Measurements from ENCODE around the gene TBC1D5. TPM values are rescaled to one million over a fixed set of nuclear protein-coding genes. Genes with fewer than 3 reads are reported as not detected.
"Not testable (repeated sequence)": the region's sequence is repeated elsewhere in the genome, so short reads cannot be mapped to it uniquely, and the experiment has no call there.

TBC1D5 gene, protein sequence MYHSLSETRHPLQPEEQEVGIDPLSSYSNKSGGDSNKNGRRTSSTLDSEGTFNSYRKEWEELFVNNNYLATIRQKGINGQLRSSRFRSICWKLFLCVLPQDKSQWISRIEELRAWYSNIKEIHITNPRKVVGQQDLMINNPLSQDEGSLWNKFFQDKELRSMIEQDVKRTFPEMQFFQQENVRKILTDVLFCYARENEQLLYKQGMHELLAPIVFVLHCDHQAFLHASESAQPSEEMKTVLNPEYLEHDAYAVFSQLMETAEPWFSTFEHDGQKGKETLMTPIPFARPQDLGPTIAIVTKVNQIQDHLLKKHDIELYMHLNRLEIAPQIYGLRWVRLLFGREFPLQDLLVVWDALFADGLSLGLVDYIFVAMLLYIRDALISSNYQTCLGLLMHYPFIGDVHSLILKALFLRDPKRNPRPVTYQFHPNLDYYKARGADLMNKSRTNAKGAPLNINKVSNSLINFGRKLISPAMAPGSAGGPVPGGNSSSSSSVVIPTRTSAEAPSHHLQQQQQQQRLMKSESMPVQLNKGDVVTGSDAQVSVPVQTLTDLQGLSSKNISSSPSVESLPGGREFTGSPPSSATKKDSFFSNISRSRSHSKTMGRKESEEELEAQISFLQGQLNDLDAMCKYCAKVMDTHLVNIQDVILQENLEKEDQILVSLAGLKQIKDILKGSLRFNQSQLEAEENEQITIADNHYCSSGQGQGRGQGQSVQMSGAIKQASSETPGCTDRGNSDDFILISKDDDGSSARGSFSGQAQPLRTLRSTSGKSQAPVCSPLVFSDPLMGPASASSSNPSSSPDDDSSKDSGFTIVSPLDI
- polyA plus RNA-seq (ENCODE audit: insufficient read length in 3 of 3): 10 to 100 TPM; 49.9 to 51.9 (median 51.5) TPM
- long read RNA-seq, donor 1: 0 reads
- long read RNA-seq, donor 2: 0 reads
- long read RNA-seq, donor 3: 0 reads
- long read RNA-seq, donor 4: 0 reads
- long read RNA-seq, donor 5: 0 reads
- long read RNA-seq, donor 6, partial matches to known transcripts: 7 of 8 reads
- long read RNA-seq, donor 6, other reads (novel, unspliced or antisense): 0 of 8 reads
- long read RNA-seq, donor 7: 0 reads
- long read RNA-seq, donor 8: 0 reads
- long read RNA-seq, donor 9: 0 reads
- long read RNA-seq, donor 10: 0 reads
- long read RNA-seq, donor 11: 0 reads
- long read RNA-seq, donor 12: 0 reads
- long read RNA-seq, donor 13: 0 reads
- long read RNA-seq, donor 14: 0 reads
- long read RNA-seq, donor 15: 0 reads
- long read RNA-seq, donor 16, partial matches to known transcripts: 37 of 37 reads
- long read RNA-seq, donor 16, other reads (novel, unspliced or antisense): 0 of 37 reads

DNA sequence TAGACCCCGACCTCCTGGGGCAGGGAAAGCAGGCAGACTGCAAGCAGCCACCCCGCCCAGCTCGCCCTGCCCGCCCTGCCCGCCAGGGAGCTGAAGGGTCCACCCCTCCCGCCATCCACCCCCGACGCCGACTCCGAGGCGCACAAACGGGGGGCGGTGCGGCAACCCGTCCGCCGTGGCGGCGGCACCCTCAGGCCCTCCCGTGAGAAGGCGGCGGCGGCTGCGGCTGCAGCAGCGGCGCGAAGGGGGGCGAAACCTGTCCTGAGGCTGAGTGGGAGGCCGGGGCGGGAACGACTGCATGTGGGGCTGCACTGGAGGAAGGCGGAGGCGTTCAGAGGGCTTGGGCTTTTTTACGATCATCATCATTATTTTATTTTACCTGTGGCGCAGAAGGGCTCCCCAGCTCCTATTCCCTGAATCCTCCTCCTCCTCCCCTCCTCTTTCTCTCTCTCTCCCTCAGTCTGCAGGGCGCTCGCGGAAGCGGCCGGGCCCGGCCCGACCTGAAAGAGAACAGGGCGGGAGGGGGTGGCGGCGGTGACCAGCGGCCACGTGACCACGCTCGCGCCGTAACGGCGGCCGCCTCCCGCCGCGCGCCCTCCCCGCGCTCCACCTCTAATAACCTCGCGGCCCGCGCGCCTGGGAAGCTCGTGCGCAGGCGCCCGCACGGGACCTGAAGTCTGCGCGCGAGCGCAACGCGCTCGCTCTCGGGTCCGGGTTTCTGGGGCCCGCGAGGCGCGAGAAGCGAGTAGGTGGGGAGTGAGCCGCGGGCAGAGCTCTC, at the start of gene TBC1D5:
Gene TBC1D5, minus strand, starts transcription at position 530 of the 778 bp plus-strand sequence. CDS start 234,061 bp downstream, outside the sequence.
- peak; percentile 61 to 97 (median 94) for DNase-seq (ENCODE audit: extremely low read depth in 1 of 11, low read depth in 9 of 11, low spot score in 4 of 11)

DNA sequence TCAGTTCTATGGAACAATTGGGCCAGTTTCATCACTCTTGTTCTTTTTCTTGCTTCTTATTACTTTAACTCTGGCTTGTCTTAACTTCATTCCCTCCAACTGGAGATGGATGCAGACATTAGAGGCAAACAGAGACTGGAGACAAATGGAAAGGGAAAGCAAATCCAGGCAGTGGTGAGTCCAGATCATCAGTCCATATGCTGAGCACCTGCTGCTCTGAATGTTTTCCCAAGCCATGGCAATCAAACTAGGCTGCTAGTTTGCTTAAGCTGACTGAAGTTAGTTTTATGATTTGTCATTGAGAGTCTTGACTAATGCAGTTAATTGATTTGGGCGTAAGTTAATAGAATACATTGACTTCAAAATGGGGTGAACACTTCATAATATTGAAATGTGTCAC, 41.0 kb upstream of the TBC1D5 start:
- DNase-seq (ENCODE audit: extremely low read depth in 1 of 11, low read depth in 9 of 11, low spot score in 4 of 11): no peak

DNA sequence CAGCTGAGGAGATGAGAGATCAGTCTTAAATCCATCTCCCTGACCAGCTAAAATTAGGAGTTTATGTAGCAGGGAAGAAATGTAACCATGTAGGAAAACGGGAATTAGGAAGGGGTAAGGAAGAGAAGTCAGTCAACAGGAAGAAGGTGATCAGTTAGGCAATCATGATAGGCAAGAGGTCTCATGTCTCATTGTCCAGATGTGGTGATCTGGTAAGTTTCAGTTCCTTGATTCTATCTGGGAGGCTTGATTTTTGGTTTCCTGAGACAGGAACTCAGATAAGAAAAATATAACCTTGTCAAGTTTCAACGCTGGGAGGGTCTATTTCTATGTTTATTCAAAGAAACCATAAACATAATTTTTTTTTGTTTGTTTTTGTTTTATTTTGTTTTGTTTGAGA, 40.3 kb upstream of the TBC1D5 start:
- no peak for DNase-seq (ENCODE audit: extremely low read depth in 1 of 11, low read depth in 9 of 11, low spot score in 4 of 11)

DNA sequence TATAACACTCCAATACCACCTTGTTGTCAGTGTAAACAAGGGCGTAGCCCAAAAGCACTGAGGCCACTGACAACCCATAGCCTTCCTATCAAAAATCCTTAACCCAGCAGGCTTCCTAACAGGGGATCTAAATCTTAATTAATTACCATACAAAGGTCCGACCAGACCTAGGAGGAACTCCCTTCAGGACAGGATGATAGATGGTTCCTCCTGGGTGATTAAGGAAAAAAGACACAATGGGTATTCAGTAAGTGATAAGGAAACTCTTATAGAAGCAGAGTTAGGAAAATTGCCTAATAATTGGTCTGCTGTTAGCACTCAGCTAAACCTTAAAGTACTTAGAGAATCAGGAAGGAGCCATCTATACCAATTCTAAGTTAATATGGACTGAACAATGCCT, 37.9 kb upstream of the TBC1D5 start:
- DNase-seq (ENCODE audit: extremely low read depth in 1 of 11, low read depth in 9 of 11, low spot score in 4 of 11): not testable (repeated sequence)

DNA sequence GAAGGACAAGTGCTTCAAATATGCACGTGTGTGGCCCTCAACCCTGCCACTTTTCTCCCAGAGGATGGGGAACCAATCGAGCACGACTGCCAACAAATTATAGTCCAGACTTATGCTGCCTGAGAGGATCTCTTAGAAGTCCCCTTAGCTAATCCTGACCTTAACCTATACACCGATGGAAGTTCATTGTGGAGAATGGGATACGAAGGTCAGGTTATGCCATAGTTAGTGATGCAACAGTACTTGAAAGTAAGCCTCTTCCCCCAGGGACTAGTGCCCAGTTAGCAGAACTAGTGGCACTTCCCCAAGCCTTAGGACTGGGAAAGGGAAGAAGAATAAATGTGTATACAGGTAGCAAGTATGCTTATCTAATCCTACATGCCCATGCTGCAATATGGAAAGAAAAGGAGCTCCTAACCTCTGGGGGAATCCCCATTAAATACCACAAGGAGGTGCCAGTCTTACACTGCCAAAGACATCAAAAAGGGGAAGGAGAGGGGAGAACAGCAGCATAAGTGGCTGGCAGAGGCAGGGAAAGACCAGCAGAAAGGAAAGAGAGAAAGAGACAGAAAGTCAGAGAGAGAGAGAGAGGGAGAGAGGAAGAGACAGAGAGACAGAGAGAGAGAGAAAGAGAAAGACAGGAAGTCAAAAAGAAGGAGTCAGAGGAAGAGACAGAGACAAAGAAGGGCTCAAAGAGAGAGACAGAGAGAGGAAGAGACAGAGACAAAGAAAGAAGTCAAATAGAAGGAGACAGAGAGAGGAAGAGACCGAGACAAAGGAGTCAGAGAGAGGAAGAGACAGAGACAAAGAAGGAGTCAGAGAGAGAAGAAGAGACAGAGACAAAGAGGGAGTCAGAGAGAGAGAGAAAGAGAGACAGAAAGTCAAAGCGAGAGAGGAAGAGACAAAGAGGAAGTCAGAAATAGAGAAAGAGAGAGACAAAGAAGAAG, 37.1 kb upstream of the TBC1D5 start:
- not testable (repeated sequence) for DNase-seq (ENCODE audit: extremely low read depth in 1 of 11, low read depth in 9 of 11, low spot score in 4 of 11)

DNA sequence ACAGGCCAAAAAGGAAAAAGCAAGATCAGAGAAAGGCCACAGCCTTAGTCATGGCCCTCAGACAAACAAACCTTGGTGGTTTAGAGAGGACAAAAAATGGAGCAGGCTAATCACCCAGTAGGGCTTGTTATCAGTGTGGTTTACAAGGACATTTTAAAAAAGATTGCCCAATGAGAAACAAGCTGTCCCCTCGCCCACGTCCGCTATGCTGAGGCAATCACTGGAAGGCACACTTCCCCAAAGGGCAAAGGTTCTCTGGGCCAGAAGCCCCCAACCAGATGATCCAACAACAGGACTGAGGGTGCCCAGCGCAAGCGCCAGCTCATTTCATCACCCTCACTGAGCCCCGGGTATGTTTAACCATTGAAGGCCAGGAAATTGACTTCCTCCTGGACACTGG, 34.9 kb upstream of the TBC1D5 start:
- not testable (repeated sequence) for DNase-seq (ENCODE audit: extremely low read depth in 1 of 11, low read depth in 9 of 11, low spot score in 4 of 11)

DNA sequence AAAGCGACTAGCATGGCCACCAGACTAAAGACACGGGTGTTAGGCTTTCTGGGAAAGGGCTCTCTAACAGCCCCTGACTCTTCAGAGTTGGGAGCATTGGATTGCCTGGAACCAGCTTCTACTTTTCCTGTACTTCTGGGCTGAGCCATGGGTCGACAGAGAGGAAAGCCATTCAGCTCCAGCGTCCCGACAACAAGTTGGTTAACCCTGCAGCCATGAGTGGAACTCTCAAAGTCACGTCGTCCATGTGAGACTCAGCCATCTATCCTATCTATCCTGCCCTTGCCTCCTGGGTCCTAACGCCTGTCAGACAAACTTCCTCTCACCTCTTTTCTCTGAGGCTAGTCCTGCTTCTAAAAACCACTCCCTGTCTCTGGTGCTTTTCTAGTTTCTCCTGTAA, 32.6 kb upstream of the TBC1D5 start:
- no peak for DNase-seq (ENCODE audit: extremely low read depth in 1 of 11, low read depth in 9 of 11, low spot score in 4 of 11)

DNA sequence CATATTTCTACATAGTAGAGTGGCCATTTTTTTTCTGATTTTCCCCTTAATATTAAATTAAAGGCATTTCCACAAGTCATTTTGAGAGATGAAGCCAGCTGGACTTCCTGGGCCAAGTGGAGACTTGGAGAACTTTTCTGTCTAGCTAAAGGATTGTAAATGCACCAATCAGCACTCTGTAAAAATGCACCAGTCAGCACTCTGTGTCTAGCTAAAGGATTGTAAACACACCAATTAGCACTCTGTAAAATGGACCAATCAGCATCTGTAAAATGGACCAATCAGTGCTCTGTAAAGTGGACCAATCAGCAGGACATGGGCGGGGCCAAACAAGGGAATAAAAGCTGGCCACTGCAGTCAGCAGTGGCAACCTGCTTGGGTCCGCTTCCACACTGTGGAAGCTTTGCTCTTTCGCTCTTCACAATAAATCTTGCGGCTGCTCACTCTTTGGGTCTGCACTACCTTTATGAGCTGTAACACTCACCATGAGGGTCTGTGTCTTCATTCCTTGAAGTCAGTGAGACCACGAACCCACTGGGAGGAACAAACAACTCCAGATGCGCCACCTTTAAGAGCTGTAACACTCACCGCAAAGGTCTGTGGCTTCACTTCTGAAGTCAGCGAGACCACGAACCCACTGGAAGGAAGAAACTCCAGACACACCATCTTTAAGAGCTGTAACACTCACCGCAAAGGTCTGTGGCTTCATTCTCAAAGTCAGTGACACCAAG, 31.9 kb upstream of the TBC1D5 start:
- DNase-seq (ENCODE audit: extremely low read depth in 1 of 11, low read depth in 9 of 11, low spot score in 4 of 11): not testable (repeated sequence)

DNA sequence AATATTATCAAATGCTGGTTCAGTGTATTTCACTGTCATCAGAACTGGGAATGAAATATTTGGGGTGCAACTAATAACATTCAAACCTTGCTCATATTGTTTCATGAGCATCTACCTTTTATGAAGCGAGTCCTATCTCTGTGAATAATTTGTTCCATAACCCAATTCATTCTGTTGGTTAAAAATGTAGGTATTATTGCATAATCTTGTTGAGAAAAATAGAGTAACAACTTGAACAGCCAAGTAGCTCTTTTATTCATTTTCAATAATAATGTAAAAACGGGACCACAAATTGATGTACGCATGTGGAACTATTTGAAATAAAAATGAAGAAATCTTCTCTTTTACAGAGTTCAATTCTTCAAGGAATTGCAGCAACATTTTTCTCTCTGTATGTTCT, 30.1 kb upstream of the TBC1D5 start:
- no peak for DNase-seq (ENCODE audit: extremely low read depth in 1 of 11, low read depth in 9 of 11, low spot score in 4 of 11)

DNA sequence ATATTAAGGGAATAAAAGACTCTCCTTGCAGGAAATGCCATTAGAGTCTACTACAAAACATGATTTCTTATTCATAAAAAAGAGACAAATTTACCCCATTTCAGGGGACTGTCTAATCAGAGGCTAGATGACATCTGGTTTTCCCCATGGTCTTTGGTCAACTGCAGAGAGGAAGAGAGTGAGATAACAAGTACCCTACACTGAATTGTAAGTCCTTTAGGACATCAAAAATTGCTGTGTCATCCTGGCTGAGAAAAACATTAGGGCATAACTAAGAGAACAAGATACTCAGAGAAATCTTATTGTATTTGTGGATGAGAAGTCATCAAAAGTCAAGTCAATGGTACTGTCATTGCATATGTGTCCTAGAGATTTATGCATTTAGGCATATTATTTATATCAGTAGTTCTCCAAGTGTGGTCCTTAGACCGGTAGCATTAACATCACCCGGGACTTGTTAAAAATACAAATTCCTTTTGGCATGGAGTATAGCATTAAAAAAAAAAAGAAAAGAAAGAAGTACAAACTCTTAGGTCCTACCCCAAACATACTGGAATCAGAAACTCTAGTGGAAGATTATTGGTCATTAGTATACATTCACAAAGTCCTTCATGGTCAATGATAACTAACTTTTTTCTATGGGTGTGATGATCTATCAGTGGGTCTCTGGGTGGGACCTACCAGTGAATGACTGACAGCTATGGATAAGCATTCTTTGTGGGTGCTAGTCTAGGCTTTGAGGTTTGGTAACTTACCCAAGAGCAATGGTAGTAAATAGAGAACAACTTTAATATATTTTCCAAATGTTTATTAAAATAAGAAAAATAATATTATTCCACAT, 29.0 kb upstream of the TBC1D5 start:
- DNase-seq (ENCODE audit: extremely low read depth in 1 of 11, low read depth in 9 of 11, low spot score in 4 of 11): no peak

DNA sequence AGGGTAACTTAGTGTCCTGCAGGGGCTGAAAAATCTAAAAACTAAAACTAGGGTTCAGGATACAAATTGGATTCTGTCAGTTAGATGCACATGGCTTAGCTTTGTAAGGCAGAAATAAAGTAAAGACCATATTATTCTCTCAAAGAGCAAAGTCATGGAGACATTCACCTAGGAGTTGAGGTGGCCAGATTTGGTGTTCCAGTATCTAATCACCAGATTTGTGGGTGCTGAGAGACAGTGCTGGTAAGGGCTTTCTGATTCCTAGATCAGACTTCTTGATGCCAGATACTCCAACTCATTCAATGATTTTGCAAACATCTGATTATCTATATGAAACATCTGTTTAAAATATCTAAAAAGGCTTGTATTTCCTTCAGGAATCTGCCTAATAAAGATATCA, 28.3 kb upstream of the TBC1D5 start:
- no peak for DNase-seq (ENCODE audit: extremely low read depth in 1 of 11, low read depth in 9 of 11, low spot score in 4 of 11)

DNA sequence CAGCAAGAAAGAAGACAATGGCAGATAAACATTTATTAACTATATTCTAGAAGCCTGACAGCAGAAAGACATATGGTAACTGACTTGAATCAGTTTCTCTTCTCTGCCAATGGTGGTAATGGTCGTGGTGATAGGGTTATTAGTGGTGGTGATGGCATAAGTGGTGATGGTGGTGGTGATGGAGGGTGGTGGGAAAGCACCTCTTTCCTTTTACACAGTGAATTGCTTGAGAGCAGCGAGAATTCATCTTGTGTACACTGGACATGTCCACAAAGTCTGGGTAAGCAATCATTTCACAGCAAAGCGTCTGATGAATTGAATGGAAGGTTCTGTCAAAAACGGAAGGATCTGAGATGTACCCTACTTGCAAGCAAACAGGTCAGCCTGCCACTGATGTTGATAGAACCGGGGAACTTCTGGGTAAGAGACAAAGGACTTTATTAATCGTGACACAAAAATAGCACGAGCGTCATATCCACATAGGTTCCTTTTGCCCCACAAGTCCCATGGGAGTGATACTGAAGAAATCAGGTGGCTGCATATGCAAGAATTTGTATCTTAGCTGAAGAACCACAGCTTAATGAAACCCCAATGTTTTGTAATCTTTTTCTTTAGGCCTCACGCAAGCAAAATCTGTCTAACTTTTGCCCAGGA, 23.5 kb upstream of the TBC1D5 start:
- no peak for DNase-seq (ENCODE audit: extremely low read depth in 1 of 11, low read depth in 9 of 11, low spot score in 4 of 11)

DNA sequence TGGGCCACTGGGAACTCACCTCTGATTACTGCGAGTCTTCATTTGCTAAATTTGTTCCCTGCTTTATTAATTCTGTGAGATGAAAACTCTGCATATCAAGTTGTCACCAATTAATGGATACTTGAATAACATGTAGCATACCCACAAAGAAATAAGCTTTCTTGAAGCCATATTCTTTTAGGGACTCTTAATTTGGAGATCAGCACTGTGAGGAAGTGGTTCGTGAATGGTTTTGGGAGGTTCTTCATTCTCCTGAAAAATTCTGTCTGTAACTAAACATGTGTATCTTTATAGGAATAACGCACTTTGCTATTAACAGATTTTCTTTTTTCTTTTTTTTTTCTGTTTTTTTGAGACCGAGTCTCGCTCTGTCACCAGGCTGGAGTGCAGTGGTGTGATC, 19.1 kb upstream of the TBC1D5 start:
- DNase-seq (ENCODE audit: extremely low read depth in 1 of 11, low read depth in 9 of 11, low spot score in 4 of 11): no peak

DNA sequence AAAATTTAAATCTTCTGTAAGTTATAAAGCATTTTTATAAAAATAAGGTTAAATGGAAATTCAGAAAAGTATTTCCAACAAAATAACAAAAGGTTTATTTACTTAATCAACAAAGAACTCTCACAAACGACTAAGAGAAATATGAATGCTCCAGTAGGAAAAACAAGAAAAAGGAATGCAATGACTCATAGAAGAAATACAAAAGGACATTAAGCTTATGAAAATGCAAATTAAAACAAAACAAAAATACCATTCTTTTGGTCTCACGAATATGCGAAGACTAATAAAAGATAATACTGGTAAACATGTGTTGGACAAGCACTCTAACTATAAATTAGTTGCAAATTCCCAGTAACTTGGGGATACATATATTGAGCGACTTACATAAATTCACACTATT, 17.5 kb upstream of the TBC1D5 start:
- no peak for DNase-seq (ENCODE audit: extremely low read depth in 1 of 11, low read depth in 9 of 11, low spot score in 4 of 11)

DNA sequence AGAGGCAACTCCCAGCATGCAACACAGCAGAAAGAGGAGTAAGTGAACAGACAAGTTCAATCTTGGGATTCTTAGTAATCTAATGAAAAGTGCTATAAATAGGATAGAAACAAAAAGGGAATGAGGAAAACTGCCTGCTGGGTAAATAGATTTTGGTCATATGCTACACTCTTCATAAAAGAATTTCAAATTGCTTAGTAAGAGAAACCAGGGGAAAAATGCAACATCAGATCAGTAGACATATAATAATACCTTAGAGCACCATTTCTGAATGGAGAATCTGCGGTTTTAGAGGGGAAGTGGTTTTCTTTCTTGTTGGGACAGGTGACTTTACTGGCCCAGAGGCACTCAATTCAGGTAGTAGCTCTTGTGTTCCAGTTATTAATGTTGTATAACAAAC, 13.4 kb upstream of the TBC1D5 start:
- DNase-seq (ENCODE audit: extremely low read depth in 1 of 11, low read depth in 9 of 11, low spot score in 4 of 11): no peak

DNA sequence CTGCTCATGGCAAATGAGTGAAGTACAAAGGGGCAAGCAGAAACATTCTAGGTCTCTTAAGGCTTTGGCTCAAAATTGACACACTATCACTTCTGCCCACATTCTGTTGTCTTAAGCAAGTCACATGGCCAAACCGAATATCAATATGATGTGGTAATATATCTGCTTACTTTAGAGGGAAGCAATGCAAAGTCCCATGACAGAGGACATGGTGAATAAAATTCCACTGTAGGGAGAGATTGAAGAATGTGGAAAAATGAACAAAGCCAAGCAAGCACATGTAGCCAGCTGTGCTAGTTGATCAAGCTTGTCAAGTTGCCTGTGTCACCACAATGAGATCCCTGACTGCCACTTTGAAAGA, 11.2 kb upstream of the TBC1D5 start:
- no peak for DNase-seq (ENCODE audit: extremely low read depth in 1 of 11, low read depth in 9 of 11, low spot score in 4 of 11)
